SHP77 (cell line): Measurements from ENCODE around the gene AP2B1.
"Not testable (repeated sequence)": the region's sequence is repeated elsewhere in the genome, so short reads cannot be mapped to it uniquely, and the experiment has no call there.

Experiments used
- DNase-seq, 2 experiments: peaks; one replicate each; lab custom pipeline; 2025; lab: John Stamatoyannopoulos, UW

The AP2B1 gene

GRCh38 chr17:35700150-35700549 is 113.0 kb downstream of the AP2B1 start:
- DNase-seq = no peak

DNA sequence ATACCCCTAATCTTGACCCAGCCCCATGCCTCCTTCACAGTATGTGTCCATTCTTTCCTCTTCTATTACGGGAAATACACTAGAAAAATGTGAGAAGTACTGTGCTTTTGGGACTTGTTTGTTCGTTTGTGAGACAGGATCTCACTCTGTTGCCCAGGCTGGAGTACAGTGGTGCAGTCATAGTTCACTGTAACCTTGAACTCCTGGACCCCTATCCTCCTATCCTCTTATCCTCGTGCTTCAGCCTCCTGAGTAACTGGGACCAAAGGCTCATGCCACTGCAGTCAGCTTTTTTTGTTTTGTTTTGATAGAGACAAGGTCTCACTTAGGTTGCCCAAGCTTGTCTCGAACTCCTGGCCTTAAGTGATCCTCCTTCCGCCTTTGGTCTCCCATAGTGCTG is 114.4 kb downstream of the AP2B1 start:
- DNase-seq = no peak

DNA sequence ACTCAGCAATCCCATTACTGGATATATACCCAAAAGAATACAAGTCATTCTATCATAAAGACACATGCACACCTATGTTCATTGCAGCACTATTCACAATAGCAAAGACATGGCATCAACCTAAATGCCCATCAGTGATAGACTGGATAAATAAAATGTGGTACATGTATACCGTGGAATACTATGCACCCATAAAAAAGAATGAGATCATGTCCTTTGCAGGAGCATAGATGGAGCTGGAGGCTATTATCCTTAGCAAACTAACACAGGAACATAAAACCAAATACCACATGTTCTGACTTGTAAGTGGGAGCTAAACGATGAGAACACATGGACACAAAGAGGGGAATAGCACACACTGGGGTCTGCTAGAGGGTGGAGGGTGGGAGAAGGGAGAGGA is 116.2 kb downstream of the AP2B1 start:
- not testable (repeated sequence) for DNase-seq

DNA sequence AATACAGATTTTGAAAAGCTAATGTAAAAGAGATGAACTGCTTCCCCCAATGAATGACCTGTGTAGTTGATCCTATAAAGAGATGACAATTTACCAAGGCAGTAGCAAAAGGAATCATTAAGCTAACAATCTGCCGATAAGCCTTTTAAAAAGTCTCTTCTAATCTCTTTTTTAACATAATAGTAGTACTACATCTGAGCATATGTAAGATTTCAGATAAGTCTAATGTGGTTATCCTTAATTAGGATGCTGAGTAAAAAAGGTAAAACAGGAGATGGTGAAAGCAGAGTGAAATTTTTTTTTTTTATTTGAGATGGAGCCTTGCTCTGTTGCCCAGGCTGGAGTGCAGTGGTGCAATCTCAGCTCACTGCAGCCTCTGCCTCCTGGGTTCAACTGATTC is 118.1 kb downstream of the AP2B1 start:
- DNase-seq = no peak

- no peak for DNase-seq
Observed at GRCh38 chr17:35705705-35706104, 118.6 kb downstream of the AP2B1 start.

GRCh38 chr17:35708149-35708548 is 121.0 kb downstream of the AP2B1 start:
- DNase-seq = no peak

- no peak for DNase-seq
Observed at GRCh38 chr17:35708951-35709350, 121.8 kb downstream of the AP2B1 start.

GRCh38 chr17:35709874-35710273 is 122.8 kb downstream of the AP2B1 start:
- DNase-seq = no peak

- DNase-seq = no peak
Observed at GRCh38 chr17:35710950-35711349, 123.8 kb downstream of the AP2B1 start.

GRCh38 chr17:35713069-35713728 is 126.1 kb downstream of the AP2B1 start:
- DNase-seq = no peak

- DNase-seq = no peak
Observed at GRCh38 chr17:35714988-35715387, 127.9 kb downstream of the AP2B1 start.

DNA sequence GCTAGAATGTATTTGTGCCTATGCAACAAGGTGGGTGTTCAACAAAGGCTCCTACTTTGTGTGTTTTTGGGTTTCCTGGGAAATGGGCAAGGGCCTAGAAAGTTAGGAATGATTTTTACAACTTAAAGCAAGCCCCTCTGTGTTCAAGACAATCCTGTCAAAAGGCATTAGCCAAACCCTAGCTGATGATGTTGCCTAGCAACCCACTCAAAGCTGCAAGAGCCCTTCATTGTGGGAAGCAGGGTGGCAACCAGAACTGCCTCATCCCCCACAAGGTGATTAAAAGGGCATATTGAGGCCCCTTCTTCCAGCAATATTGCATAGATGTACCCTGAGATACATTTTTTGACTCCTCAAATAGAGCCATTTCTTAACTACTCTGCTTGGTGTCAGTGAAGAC is 128.3 kb downstream of the AP2B1 start:
- DNase-seq = no peak

DNA sequence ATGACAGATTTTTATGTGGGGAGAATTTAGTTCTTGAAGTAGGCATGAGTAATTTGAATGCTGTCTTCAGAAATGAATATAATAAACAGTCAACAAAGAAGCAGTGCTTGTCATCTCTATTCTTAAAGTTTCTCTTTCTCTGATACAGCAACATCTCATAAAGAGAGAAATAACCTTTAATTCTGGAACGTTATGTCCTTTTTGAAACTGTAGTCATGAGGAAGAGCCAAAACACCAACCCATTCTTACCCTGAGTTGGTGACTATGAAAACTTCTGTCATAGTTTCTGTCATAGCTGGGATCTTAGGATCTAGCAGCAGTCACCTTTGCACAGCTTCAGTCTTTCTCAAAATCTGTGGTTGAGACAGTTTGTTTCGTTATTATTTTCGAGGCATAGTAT is 129.1 kb downstream of the AP2B1 start:
- no peak for DNase-seq

- no peak for DNase-seq
Observed at GRCh38 chr17:35716897-35717465, 129.9 kb downstream of the AP2B1 start.

- no peak for DNase-seq
Observed at GRCh38 chr17:35717475-35717874, 130.4 kb downstream of the AP2B1 start.

GRCh38 chr17:35723735-35724134 is 136.6 kb downstream of the AP2B1 start:
- DNase-seq = no peak

GRCh38 chr17:35725058-35725457 is 137.9 kb downstream of the AP2B1 start:
- no peak for DNase-seq

DNA sequence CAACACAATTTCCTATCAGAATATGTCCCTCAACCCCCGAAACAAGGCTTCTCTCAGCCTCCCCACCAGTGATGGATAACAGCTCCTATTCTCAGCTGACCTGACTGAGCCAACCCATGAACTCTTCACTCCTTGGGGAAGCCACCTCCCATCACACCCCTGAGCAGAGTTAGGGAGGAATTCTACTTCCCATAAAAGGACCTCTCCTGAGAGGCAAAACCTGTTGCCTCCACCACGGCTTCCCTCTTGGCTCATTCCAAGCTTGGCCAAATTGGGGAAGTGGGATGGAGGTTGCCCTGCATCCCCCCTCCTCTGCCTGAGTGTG is 138.6 kb downstream of the AP2B1 start:
- DNase-seq = no peak

GRCh38 chr17:35726127-35726952 is 139.2 kb downstream of the AP2B1 start:
- no peak for DNase-seq

GRCh38 chr17:35726953-35727460 is 139.9 kb downstream of the AP2B1 start:
- DNase-seq = no peak

- no peak for DNase-seq
Observed at GRCh38 chr17:35727635-35728034, 140.5 kb downstream of the AP2B1 start.

- no peak for DNase-seq
Observed at GRCh38 chr17:35728551-35728950, 141.4 kb downstream of the AP2B1 start.

DNA sequence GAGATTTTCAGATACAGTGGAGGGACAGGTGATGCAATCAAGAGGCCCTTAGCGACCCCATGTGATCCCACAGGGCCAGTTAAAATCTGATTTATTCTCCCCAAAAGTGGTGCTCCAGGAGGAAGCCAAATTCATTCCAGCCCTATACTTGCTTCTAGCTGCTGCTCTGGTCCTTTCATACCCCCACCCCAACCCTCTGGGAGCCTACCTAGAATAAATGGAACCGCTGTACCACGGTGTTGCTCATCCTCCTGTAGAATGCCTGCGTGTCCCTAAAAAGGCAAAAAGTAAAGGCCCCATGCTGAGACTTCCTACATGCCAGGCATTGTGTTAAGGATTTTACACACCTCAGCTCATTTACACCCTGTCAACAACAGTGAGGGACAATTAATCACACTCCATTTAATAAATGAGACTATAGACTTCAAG is 142.3 kb downstream of the AP2B1 start:
- no peak for DNase-seq
